Spleen (tissue), 11 donors: ENCODE results near the gene ZNF532. TPM values are rescaled to one million over a fixed set of nuclear protein-coding genes. Genes with fewer than 3 reads are reported as not detected.
A peak's percentile ranks its signal among the peaks of the same experiment; 100 is the strongest.

Experiments used
- DNase-seq: peaks from one replicate; pipeline ENCODE4 v3.0.0-alpha.2; 2020
- H3K27ac ChIP-seq, 8 donors: fragments of 200-600 bp; sonication (generic) in 7 of 8; 1 replicate in 4 of 8; 2 replicates in 4 of 8; pipeline versions ENCODE4 v1.5.0 to v1.8.0; 2016 to 2021; ENCODE audit warnings: inconsistent platforms in 4 of 8, mild to moderate bottlenecking in 4 of 8, moderate library complexity in 1 of 8
- H3K27me3 ChIP-seq, 7 donors: fragments of 200-600 bp; sonication (generic) in 6 of 7; replicated peaks in 1 of 7; 1 replicate in 4 of 7; 2 replicates in 3 of 7; pipeline versions ENCODE4 v1.5.0 to v1.8.0; 2016 to 2021; ENCODE audit warnings: inconsistent platforms in 3 of 7, mild to moderate bottlenecking in 1 of 7
- H3K36me3 ChIP-seq, 6 donors: fragments of 200-600 bp; sonication (generic) in 5 of 6; 1 replicate in 4 of 6; 2 replicates in 2 of 6; pipeline versions ENCODE4 v1.5.0 to v1.8.0; 2016 to 2021; ENCODE audit warnings: inconsistent platforms in 2 of 6
- H3K4me1 ChIP-seq, 6 donors: fragments of 200-600 bp; sonication (generic) in 5 of 6; 1 replicate in 3 of 6; 2 replicates in 3 of 6; pipeline versions ENCODE4 v1.5.0 to v1.8.0; 2016 to 2021; ENCODE audit warnings: inconsistent platforms in 3 of 6
- H3K4me3 ChIP-seq, 8 donors: fragments of 200-600 bp; sonication (generic) in 7 of 8; 1 replicate in 4 of 8; 2 replicates in 4 of 8; pipeline versions ENCODE4 v1.5.0 to v1.8.0; 2016 to 2021; ENCODE audit warnings: inconsistent platforms in 4 of 8, mild to moderate bottlenecking in 4 of 8, moderate library complexity in 2 of 8
- H3K9me3 ChIP-seq, 8 donors: fragments of 200-600 bp; sonication (generic) in 7 of 8; 1 replicate in 4 of 8; 2 replicates in 4 of 8; pipeline versions ENCODE4 v1.5.0 to v1.8.0; 2016 to 2021; ENCODE audit warnings: inconsistent platforms in 4 of 8
- CTCF ChIP-seq, 11 experiments: fragments of 200-600 bp in 7 of 11; fragments of 450-650 bp in 4 of 11; sonication (generic) in 4 of 11; IDR thresholded peaks in 8 of 11; conservative IDR thresholded peaks in 3 of 11; 1 replicate in 7 of 11; 2 replicates in 4 of 11; pipeline versions ENCODE4 v1.4.0 to v1.8.0; 2016 to 2021; ENCODE audit warnings: antibody characterized with exemption in 11 of 11, inconsistent platforms in 4 of 11, mild to moderate bottlenecking in 1 of 11
- POLR2A ChIP-seq, 3 donors: fragments of 450-650 bp; IDR thresholded peaks; one replicate each; pipeline ENCODE4 v1.5.1; 2017; ENCODE audit warnings: antibody characterized with exemption in 3 of 3, mild to moderate bottlenecking in 1 of 3
- POLR2AphosphoS5 ChIP-seq, 3 donors: sonication (generic); formaldehyde crosslinking; IDR thresholded peaks; one replicate each; pipeline ENCODE4 v1.5.1; 2017; ENCODE audit warnings: antibody characterized with exemption in 3 of 3
- WGBS, 5 donors: extraction: QIAGEN DNeasy Blood & Tissue Kit in 3 of 5; methylation state at CpG; one replicate each; pipeline versions ENCODE4 v1.1.5 to v1.1.7; 2013 to 2018; 5-methylcytosine and 5-hydroxymethylcytosine counted together
- intact Hi-C: fragments of 100-400 bp; cut with DNase I; formaldehyde crosslinking; loops from one replicate; pipeline ENCODE4 v1.15.0; 2023; ENCODE audit warnings: low total_unique reads
- polyA plus RNA-seq, 3 donors: library from polyadenylated mRNA; stranded (reverse); fragments of 200-250 nt; gene quantifications; one replicate each; pipeline ENCODE4 v1.2.1, GENCODE V29; 2013
- total RNA-seq, 7 donors: library from RNA; depleted of rRNA in 3 of 7; stranded (reverse); fragments of >200 nt in 3 of 7; fragmentation: NEBNext Ultra II Directional in 4 of 7; extraction: Animal tissue kit (Norgen Biotek cat#: 25700) in 4 of 7; gene quantifications; one replicate each; pipeline versions ENCODE4 v1.1.0 to v1.2.1, GENCODE V29; 2016 to 2021
- donor health status: healthy with polysubstance abuse.
- donor health status: DM: no; HTN: no; CAD: no; lungs with moderate emphysema.
- donor health status: DM: no; HTN: no; CAD: no.
- donor health status: Bipolar disorder and iron deficiency.
- donor health status: healthy.
- donor health status: DM: no; HTN: no; CAD: no.
- donor health status: DM: yes; HTN: yes; CAD: no.

Gene ZNF532
- total and polyA plus RNA-seq, 10 donors: 5.2 to 64.8 (median 42.4) TPM

- 87 to 93% (median 89%) methylated on average over 12 of the region's 12 CpGs for WGBS, 5 donors
- H3K36me3 ChIP-seq: peaks cover 0 to 6% (median 0%) of the 10 kb centered on the region in 6 donors
Measured at GRCh38 chr18:58893388-58894099, 28.9 kb downstream of the ZNF532 start.

GRCh38 chr18:58894930-58895329, 30.3 kb downstream of the ZNF532 start:
- H3K9me3 ChIP-seq: no peaks in the 10 kb centered on the region
- 84 to 90% (median 86%) methylated on average over 6 of the region's 6 CpGs for WGBS, 5 donors
- H3K27ac ChIP-seq: peak overlapping the region in 5 of 8 donors; percentile 35 to 63 (median 58)
- H3K4me3 ChIP-seq: no peak overlapping the region
- no peaks in the 10 kb centered on the region for H3K27me3 ChIP-seq
- H3K4me1 ChIP-seq: peaks cover 12 to 76% (median 41%) of the 10 kb centered on the region in 6 donors
- intact Hi-C loops: loop anchor here (10.0 kb wide), 1 partner anchor 110 kb away; no protein-coding TSS in a partner anchor
- DNase-seq: no peak
- TF ChIP-seq POLR2AphosphoS5 (IDR thresholded peaks at IDR 0.05): no peak
- no peak for TF ChIP-seq POLR2A (IDR thresholded peaks at IDR 0.05)
- TF ChIP-seq CTCF (IDR thresholded peaks at IDR 0.05 in 8 of 11, conservative IDR thresholded peaks at IDR 0.05 in 3 of 11): no peak
- peaks cover 0 to 13% (median 0%) of the 10 kb centered on the region in 6 donors for H3K36me3 ChIP-seq

More at GRCh38 chr18:58893388-58894099, 28.9 kb downstream of the ZNF532 start:
- Histone ChIP-seq H3K27me3 (no peaks in the 10 kb centered on the region), H3K4me1 (peaks cover 10 to 62% (median 35%) of the 10 kb centered on the region in 6 donors), H3K27ac (no peak overlapping the region), H3K9me3 (no peaks in the 10 kb centered on the region), H3K4me3 (no peak overlapping the region)
- intact Hi-C loops: loop anchor here (10.0 kb wide), 1 partner anchor 109 kb away; no protein-coding TSS in a partner anchor
- no peak for DNase-seq
- no peak for TF ChIP-seq POLR2A (IDR thresholded peaks at IDR 0.05)
- TF ChIP-seq POLR2AphosphoS5 (IDR thresholded peaks at IDR 0.05): no peak
- no peak for TF ChIP-seq CTCF (IDR thresholded peaks at IDR 0.05 in 8 of 11, conservative IDR thresholded peaks at IDR 0.05 in 3 of 11)

GRCh38 chr18:58895385-58895784, 30.7 kb downstream of the ZNF532 start:
- peaks cover 0 to 13% (median 0%) of the 10 kb centered on the region in 6 donors for H3K36me3 ChIP-seq
- WGBS, 5 donors: 80 to 89% (median 85%) methylated on average over 6 of the region's 6 CpGs
- TF ChIP-seq CTCF (IDR thresholded peaks at IDR 0.05 in 8 of 11, conservative IDR thresholded peaks at IDR 0.05 in 3 of 11) (no peak), POLR2A (IDR thresholded peaks at IDR 0.05) (no peak), POLR2AphosphoS5 (IDR thresholded peaks at IDR 0.05) (no peak)
- peak overlapping the region in 7 of 8 donors; percentile 35 to 63 (median 57) for H3K27ac ChIP-seq
- peaks cover 13 to 78% (median 46%) of the 10 kb centered on the region in 6 donors for H3K4me1 ChIP-seq
- H3K4me3 ChIP-seq: no peak overlapping the region
- H3K27me3 ChIP-seq: no peaks in the 10 kb centered on the region
- intact Hi-C loops: loop anchor here (10.0 kb wide), 1 partner anchor 111 kb away; no protein-coding TSS in a partner anchor
- DNase-seq: no peak
- H3K9me3 ChIP-seq: no peaks in the 10 kb centered on the region

- TF ChIP-seq POLR2AphosphoS5 (IDR thresholded peaks at IDR 0.05) (peak in 2 of 3 donors; percentile 26 to 37), CTCF (IDR thresholded peaks at IDR 0.05 in 8 of 11, conservative IDR thresholded peaks at IDR 0.05 in 3 of 11) (no peak), POLR2A (IDR thresholded peaks at IDR 0.05) (no peak)
- H3K4me1 ChIP-seq: peaks cover 13 to 78% (median 47%) of the 10 kb centered on the region in 6 donors
- H3K27me3 ChIP-seq: no peaks in the 10 kb centered on the region
- intact Hi-C loops: loop anchor here (10.0 kb wide), 1 partner anchor 111 kb away; no protein-coding TSS in a partner anchor
- no peak for DNase-seq
- peaks cover 0 to 14% (median 0%) of the 10 kb centered on the region in 6 donors for H3K36me3 ChIP-seq
- 65 to 85% (median 78%) methylated on average over 2 of the region's 2 CpGs for WGBS, 5 donors
- no peaks in the 10 kb centered on the region for H3K9me3 ChIP-seq
- peak overlapping the region in 2 of 8 donors; percentile 16 to 51 for H3K4me3 ChIP-seq
- peak overlapping the region in 7 of 8 donors; percentile 35 to 63 (median 57) for H3K27ac ChIP-seq
Measured at GRCh38 chr18:58896268-58896667, 31.6 kb downstream of the ZNF532 start.
